ENCODE data around the gene RASEF.
"Not testable (repeated sequence)": the region's sequence is repeated elsewhere in the genome, so short reads cannot be mapped to it uniquely, and the experiment has no call there.

The RASEF gene

GRCh38 chr9:83062651-83063527, at the start of gene RASEF:
RASEF (minus strand) TSS chr9:83063142; CDS start chr9:83062867, 275 bp downstream.
- no peak for DNase-seq (ENCODE audit: low spot score)

DNA sequence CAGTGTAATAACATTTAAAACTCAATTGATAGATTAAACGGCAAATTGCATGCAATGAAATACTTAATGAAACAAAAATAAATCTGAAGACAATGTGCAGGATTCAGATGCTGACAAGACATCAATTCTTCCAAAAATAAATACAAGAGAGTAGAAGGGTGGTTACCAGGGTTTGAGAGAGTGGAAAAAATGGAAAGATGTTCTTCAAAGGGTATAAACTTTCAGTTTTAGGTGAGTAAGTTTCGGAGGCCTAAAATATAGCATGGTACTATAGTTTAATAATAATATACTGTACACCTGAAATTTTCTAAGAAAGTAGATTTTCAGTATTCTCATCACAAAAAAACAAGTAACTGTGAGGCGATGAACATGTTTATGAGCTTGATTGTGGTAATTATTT, 48.2 kb upstream of the RASEF start:
- no peak for DNase-seq (ENCODE audit: low spot score)

DNA sequence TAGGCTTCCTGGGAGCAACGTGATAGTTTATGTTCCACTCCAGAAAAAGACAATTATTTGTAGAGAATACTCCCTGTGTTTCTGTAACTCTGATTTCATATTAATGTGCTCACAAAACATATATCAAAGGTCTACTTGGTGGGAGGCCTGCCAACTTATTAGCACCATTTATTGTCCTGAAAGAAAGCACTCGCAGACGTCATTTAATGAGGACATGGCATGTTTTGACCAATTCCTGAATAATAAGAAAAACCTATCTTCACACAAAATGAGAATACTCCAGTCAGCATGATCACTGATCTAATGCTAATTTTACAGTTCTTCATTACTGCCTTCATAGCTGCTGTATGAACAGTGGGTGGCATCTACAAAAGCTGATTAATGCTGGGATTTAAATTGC, 46.4 kb upstream of the RASEF start:
- no peak for DNase-seq (ENCODE audit: low spot score)

- no peak for DNase-seq (ENCODE audit: low spot score)
These were observed 45.3 kb upstream of the RASEF start for GRCh38 chr9:83108208-83108607.

GRCh38 chr9:83106772-83107171, 43.8 kb upstream of the RASEF start:
- DNase-seq (ENCODE audit: low spot score) = no peak

DNA sequence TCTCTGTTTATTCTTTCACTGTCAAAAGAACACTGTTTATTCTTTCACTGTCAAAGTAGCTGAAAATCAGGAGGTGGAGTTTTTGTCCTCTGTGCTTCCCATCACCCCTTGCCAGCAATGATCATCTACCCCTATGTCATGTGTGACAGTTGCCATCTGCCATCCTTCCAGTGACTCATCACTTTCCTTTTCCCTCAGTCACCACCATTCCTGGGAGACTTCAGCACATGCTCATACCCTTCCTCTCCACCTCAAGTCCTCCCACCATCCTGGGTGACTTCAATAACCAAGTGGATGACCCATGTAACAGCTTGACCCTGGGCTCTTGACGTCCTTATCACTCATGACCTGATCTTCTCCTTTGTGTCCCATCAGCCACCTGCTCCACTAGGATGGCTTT, 43.3 kb upstream of the RASEF start:
- DNase-seq (ENCODE audit: low spot score) = no peak

DNA sequence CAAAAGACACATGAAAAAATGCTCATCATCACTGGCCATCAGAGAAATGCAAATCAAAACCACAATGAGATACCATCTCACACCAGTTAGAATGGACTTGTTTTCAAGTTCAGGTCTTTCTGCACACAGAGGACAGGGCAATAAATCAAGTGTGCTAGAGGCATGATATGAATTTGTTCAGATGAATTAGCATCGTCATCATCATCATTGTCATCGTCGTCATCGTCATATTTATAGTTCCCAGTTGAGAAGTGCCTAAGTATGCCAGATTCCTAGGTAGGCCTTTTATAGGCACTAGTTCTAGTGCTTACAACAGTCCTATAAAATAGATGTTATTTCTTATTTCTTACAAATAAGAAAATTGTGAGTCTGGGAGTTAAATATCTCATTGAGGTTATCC, 34.7 kb upstream of the RASEF start:
- DNase-seq (ENCODE audit: low spot score) = no peak

GRCh38 chr9:83093311-83093710, 30.4 kb upstream of the RASEF start:
- DNase-seq (ENCODE audit: low spot score) = not testable (repeated sequence)

GRCh38 chr9:83081846-83082245, 18.9 kb upstream of the RASEF start:
- no peak for DNase-seq (ENCODE audit: low spot score)

DNA sequence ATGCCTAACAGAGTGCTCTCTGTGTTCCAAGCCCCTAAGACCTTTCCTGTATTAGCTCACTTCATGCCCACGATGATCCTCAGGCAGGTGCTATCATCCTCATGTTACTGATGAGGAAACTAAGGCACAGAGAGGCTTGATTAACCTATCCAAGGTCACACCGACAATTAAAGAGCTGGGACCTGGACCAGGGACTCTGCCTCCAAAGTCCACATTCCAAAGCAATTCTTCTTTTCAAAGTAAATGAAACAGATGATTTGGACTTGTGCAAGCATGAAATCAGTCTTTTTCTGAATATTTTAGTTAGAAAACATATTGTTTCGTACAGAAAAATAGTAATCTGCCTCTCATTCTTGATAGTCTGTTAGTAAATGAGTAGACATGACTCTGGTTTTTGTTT, 18.1 kb upstream of the RASEF start:
- no peak for DNase-seq (ENCODE audit: low spot score)

DNA sequence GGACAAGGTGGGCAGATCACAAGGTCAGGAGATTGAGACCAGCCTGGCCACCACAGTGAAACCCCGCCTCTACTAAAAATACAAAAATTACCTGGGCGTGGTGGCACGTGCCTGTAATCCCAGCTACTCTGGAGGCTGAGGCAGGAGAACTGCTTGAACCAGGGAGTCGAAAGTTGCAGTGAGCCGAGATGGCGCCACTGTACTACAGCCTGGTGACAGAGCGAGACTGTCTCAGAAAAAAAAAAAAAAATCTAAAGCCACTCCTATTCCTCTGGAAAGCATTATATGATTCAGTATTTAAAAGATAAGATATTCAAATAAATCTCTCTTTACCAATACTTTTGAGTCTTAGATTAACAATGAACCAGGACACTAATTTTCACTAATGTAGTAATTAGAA, 13.0 kb upstream of the RASEF start:
- DNase-seq (ENCODE audit: low spot score) = not testable (repeated sequence)

- not testable (repeated sequence) for DNase-seq (ENCODE audit: low spot score)
These were observed 9.6 kb upstream of the RASEF start for GRCh38 chr9:83072498-83072897.

DNA sequence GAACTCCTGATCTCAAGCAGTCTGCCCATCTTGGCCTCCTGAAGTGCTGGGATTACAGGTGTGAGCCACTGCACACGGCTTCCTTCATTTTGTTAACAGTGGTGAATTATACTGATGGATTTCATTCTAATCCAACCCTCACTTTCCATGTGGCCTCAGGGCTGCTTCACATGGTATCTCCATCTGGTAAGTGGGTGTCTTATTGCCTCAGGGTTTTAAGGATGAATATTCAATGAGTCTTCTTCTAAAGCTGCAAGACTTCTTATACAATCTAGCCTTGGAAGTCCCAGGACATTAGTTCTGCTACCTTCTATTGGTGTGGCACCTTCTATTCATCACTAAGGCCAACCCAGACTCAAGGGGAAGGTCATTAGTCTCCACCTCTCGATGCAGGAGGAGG, 8.7 kb upstream of the RASEF start:
- no peak for DNase-seq (ENCODE audit: low spot score)

- DNase-seq (ENCODE audit: low spot score) = no peak
These were observed 7.3 kb upstream of the RASEF start for GRCh38 chr9:83070261-83070660.

DNA sequence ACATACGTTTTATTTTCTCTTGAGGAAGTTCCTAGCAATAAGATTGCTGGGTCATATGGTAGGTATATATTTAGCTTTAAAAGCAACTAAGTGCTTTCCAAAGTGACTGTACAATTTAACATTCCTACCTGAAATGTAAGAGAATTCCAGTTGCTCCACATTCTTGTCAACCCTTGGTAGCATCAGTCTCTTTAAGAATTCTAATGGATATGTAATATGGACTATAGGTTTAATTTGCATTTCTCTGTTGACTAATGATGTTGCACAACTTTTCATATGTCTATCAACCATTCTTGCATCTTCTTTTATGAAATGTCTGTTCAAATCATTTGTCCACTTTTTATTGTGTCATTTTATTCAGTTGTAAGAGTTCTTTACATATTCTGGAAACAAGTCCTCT, 6.7 kb upstream of the RASEF start:
- DNase-seq (ENCODE audit: low spot score) = no peak

DNA sequence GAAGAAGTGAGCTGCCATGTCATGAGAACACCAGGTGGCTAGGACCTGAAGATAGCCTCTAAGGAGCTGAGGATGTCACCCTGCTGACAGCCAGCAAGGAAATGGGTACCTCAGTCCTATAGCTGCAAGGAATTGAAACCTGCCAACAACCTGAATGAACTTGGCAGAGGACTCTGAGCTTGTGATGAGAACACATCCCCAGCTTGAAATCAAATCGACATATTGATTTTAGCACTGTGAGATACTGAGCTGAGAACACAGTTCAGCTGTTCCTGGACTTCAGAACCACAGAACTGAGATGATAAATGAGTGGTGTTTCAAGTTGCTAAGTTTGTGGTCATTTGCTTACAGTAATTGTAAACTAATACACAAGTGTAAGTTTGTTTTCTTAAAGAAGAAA, 5.5 kb upstream of the RASEF start:
- no peak for DNase-seq (ENCODE audit: low spot score)

GRCh38 chr9:83067579-83067978, 4.6 kb upstream of the RASEF start:
- no peak for DNase-seq (ENCODE audit: low spot score)

DNA sequence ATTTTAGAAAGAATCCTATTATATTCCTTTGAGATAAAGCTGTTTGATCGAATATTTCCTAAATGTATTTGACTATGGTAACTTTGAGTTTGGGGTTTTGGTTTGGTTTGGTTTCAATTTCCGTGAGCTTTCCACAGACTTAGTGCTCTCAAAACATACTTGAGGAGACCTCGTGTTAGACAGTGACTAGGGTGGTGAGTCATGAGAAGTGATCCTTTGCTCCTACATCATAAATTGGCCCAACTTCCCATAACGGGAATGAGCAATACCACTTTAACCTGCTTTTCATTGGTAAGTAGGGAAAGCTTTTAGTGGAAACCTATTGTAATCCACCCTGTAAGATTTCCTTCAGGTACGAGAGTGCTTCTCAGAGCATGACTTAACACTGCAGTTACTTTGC, 3.8 kb upstream of the RASEF start:
- no peak for DNase-seq (ENCODE audit: low spot score)

DNA sequence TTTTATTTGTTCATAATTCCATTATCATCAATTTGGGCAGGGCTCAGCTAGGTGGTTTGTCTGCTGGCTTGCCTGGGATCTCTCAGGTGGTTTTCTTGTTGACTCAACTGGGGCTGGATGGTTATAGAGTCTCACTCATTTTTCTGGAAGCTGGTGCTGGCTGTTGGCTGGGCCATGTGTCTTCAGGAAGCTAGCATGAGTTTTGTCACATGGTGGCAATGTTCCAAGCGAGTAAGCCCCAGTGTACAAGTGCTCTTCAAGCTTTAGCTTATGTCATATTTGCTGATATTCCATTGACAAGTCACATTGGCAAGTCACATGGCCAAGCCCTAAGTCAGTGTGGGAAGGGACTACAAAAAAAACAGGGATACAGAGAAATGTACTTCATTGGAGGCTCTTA, 2.3 kb upstream of the RASEF start:
- DNase-seq (ENCODE audit: low spot score) = no peak

GRCh38 chr9:83061990-83062650, 822 bp downstream of the RASEF start:
- no peak for DNase-seq (ENCODE audit: low spot score)

GRCh38 chr9:83061036-83061435, 1.9 kb downstream of the RASEF start:
- DNase-seq (ENCODE audit: low spot score) = no peak

- DNase-seq (ENCODE audit: low spot score) = no peak
These were observed 2.4 kb downstream of the RASEF start for GRCh38 chr9:83060556-83060955.

DNA sequence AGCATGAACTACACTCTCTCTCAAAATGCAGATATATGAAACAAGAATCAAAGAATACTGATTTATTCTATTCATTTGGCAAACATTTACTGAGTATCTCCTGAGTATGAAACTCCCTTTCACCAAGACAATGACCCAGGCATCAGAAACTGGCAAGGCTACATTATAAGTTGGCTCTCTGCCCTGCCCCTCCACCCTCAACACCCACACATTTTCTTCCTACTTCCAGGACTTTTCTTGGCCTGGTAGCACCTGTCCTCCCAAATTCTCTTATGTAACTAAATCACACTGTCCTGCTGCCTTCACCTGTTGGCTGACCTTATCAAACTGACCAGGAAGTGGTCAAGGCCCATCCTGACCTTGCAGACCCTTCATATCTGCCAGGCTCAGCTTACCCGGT, 3.5 kb downstream of the RASEF start:
- DNase-seq (ENCODE audit: low spot score) = no peak

GRCh38 chr9:83056911-83057310, 6.0 kb downstream of the RASEF start:
- no peak for DNase-seq (ENCODE audit: low spot score)

Measured in NAMALWA (cell line).